SK-N-SH (cell line): ENCODE measurements around the gene TUBB3.
"Not testable (repeated sequence)": the region's sequence is repeated elsewhere in the genome, so short reads cannot be mapped to it uniquely, and the experiment has no call there.

Source experiments
- GABPA ChIP-seq: IDR thresholded peaks from 2 replicates; pipeline ENCODE4 v1.4.0; 2012; ENCODE audit warnings: low read depth, mild to moderate bottlenecking
- GATA2 ChIP-seq: sonication (generic); formaldehyde crosslinking; IDR thresholded peaks from 2 replicates; pipeline ENCODE4 v1.5.0; 2020; ENCODE audit warnings: mild to moderate bottlenecking, missing genetic modification reagents
- MXI1 ChIP-seq: IDR thresholded peaks from 2 replicates; pipeline ENCODE4 v1.6.1; 2012; ENCODE audit warnings: mild to moderate bottlenecking, low read depth, low read length, improper control_type of control experiment
- PBX3 ChIP-seq: IDR thresholded peaks from 2 replicates; pipeline ENCODE4; 2012
- POLR2AphosphoS5 ChIP-seq: IDR thresholded peaks from 2 replicates; pipeline ENCODE4 v1.6.1; 2012; ENCODE audit warnings: low read depth, low read length
- SIN3A ChIP-seq: IDR thresholded peaks from 2 replicates; pipeline ENCODE4 v1.6.1; 2012; ENCODE audit warnings: low read depth, mild to moderate bottlenecking, low read length, moderate library complexity, borderline replicate concordance
- SMC3 ChIP-seq: IDR thresholded peaks from 2 replicates; pipeline ENCODE4 v1.6.1; 2012; ENCODE audit warnings: low read depth, low read length, improper control_type of control experiment
- TCF12 ChIP-seq: IDR thresholded peaks from 2 replicates; pipeline ENCODE4 v1.4.0; 2012
- ZBTB33 ChIP-seq: IDR thresholded peaks from 2 replicates; pipeline ENCODE4 v1.4.0; 2012; ENCODE audit warnings: low read depth, borderline replicate concordance
- TF ChIP-seq, protein P1 (sequence below): fragments of 200-600 bp; sonication (generic); IDR thresholded peaks from 2 replicates; pipeline ENCODE4 v1.6.1; 2017; ENCODE audit warnings: antibody characterized with exemption, mild to moderate bottlenecking, moderate library complexity
- TF ChIP-seq, protein P2 (sequence below): IDR thresholded peaks from 2 replicates; pipeline ENCODE4 v1.4.0; 2012; ENCODE audit warnings: low read depth, borderline replicate concordance
- TF ChIP-seq, protein P3 (sequence below): IDR thresholded peaks from 2 replicates; pipeline ENCODE4 v1.4.0; 2012; ENCODE audit warnings: low read depth
- TF ChIP-seq, protein P4 (sequence below): IDR thresholded peaks from 2 replicates; pipeline ENCODE4 v1.6.1; 2012; ENCODE audit warnings: mild to moderate bottlenecking, low read depth, low read length, moderate library complexity

GRCh38 chr16:89914642-89915285 is 8.4 kb upstream of the TUBB3 start:
- TF ChIP-seq, protein P1, sequence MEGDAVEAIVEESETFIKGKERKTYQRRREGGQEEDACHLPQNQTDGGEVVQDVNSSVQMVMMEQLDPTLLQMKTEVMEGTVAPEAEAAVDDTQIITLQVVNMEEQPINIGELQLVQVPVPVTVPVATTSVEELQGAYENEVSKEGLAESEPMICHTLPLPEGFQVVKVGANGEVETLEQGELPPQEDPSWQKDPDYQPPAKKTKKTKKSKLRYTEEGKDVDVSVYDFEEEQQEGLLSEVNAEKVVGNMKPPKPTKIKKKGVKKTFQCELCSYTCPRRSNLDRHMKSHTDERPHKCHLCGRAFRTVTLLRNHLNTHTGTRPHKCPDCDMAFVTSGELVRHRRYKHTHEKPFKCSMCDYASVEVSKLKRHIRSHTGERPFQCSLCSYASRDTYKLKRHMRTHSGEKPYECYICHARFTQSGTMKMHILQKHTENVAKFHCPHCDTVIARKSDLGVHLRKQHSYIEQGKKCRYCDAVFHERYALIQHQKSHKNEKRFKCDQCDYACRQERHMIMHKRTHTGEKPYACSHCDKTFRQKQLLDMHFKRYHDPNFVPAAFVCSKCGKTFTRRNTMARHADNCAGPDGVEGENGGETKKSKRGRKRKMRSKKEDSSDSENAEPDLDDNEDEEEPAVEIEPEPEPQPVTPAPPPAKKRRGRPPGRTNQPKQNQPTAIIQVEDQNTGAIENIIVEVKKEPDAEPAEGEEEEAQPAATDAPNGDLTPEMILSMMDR: not testable (repeated sequence)
- TF ChIP-seq GATA2 (CRISPR knock-in tag); POLR2AphosphoS5; MXI1; GABPA; ZBTB33; SIN3A; SMC3; PBX3; TCF12: not testable (repeated sequence)
- TF ChIP-seq, protein P2, sequence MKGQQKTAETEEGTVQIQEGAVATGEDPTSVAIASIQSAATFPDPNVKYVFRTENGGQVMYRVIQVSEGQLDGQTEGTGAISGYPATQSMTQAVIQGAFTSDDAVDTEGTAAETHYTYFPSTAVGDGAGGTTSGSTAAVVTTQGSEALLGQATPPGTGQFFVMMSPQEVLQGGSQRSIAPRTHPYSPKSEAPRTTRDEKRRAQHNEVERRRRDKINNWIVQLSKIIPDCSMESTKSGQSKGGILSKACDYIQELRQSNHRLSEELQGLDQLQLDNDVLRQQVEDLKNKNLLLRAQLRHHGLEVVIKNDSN: not testable (repeated sequence)
- TF ChIP-seq, protein P3, sequence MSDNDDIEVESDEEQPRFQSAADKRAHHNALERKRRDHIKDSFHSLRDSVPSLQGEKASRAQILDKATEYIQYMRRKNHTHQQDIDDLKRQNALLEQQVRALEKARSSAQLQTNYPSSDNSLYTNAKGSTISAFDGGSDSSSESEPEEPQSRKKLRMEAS: not testable (repeated sequence)
- TF ChIP-seq, protein P4, sequence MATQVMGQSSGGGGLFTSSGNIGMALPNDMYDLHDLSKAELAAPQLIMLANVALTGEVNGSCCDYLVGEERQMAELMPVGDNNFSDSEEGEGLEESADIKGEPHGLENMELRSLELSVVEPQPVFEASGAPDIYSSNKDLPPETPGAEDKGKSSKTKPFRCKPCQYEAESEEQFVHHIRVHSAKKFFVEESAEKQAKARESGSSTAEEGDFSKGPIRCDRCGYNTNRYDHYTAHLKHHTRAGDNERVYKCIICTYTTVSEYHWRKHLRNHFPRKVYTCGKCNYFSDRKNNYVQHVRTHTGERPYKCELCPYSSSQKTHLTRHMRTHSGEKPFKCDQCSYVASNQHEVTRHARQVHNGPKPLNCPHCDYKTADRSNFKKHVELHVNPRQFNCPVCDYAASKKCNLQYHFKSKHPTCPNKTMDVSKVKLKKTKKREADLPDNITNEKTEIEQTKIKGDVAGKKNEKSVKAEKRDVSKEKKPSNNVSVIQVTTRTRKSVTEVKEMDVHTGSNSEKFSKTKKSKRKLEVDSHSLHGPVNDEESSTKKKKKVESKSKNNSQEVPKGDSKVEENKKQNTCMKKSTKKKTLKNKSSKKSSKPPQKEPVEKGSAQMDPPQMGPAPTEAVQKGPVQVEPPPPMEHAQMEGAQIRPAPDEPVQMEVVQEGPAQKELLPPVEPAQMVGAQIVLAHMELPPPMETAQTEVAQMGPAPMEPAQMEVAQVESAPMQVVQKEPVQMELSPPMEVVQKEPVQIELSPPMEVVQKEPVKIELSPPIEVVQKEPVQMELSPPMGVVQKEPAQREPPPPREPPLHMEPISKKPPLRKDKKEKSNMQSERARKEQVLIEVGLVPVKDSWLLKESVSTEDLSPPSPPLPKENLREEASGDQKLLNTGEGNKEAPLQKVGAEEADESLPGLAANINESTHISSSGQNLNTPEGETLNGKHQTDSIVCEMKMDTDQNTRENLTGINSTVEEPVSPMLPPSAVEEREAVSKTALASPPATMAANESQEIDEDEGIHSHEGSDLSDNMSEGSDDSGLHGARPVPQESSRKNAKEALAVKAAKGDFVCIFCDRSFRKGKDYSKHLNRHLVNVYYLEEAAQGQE: not testable (repeated sequence)
